22Rv1 (cell line): Measurements from ENCODE around the gene PTPRB.

Source experiments
- ZFX ChIP-seq: fragments of 450-650 bp; IDR thresholded peaks from 2 replicates; pipeline ENCODE4 v1.6.1; 2017; ENCODE audit warnings: antibody characterized with exemption, borderline replicate concordance
- TF ChIP-seq, protein P1 (sequence below): fragments of 450-650 bp; IDR thresholded peaks from 2 replicates; pipeline ENCODE4 v1.5.1; 2017; ENCODE audit warnings: mild to moderate bottlenecking

DNA sequence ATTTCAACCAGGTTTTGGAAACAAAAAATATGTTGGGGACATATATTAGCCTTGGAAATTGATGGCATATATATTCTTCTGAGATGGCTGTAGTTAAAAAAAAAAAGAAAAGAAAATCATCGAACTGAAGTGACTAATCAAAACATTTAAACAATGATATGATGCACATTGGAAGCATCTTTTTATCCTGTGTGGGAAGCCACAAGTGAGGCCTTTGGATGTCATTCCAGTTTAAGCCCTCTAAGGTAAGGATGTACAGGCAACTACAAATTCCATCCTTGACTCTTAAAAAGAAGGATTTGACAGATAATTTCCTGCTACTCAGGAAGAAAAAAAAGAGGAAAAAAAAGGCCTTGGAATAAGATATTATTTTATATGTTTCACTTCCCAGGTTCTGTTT, 9.6 kb upstream of the PTPRB start:
- TF ChIP-seq, protein P1, sequence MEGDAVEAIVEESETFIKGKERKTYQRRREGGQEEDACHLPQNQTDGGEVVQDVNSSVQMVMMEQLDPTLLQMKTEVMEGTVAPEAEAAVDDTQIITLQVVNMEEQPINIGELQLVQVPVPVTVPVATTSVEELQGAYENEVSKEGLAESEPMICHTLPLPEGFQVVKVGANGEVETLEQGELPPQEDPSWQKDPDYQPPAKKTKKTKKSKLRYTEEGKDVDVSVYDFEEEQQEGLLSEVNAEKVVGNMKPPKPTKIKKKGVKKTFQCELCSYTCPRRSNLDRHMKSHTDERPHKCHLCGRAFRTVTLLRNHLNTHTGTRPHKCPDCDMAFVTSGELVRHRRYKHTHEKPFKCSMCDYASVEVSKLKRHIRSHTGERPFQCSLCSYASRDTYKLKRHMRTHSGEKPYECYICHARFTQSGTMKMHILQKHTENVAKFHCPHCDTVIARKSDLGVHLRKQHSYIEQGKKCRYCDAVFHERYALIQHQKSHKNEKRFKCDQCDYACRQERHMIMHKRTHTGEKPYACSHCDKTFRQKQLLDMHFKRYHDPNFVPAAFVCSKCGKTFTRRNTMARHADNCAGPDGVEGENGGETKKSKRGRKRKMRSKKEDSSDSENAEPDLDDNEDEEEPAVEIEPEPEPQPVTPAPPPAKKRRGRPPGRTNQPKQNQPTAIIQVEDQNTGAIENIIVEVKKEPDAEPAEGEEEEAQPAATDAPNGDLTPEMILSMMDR = no peak
- no peak for TF ChIP-seq ZFX
